Placental pericyte (primary cell): Measurements from ENCODE around the gene MGST1. TPM values are rescaled to one million over a fixed set of nuclear protein-coding genes. Genes with fewer than 3 reads are reported as not detected.

Source experiments
- total RNA-seq: library from RNA; depleted of rRNA; stranded (reverse); fragments of >200 nt; gene quantifications from 2 replicates; pipeline ENCODE4 v1.2.3, GENCODE V29; 2012

MGST1 gene
- total RNA-seq, result 25.5 and 60.2 TPM in 2 replicates

GRCh38 chr12:16347391-16348298 lies at the start of gene MGST1:
Gene MGST1 (plus strand): TSS chr12:16347645. CDS start chr12:16354253, 6,608 bp downstream.

Other genes with a start within 250 kb of the MGST1 start
- gene SLC15A5, start 70.0 kb upstream of the MGST1 start, total RNA-seq, result not detected in 2 replicates